K562 (cell line): ENCODE data around the gene TACC3. TPM values are rescaled to one million over a fixed set of nuclear protein-coding genes. Genes with fewer than 3 reads are reported as not detected.

ENCODE experiments used
- ATAC-seq: fragments of 200-7000 bp; cut with Tn5 transposase; 3 replicates; pipeline ENCODE4 v1.9.1; 2020; ENCODE audit warnings: moderate library complexity
- BruUV-seq: library from RNA; stranded (reverse); fragments of 400-500 nt; replicated peaks from 2 replicates; lab custom pipeline; 2021; lab: Mats Ljungman, UMichigan
- CTCF ChIA-PET: fragments of 300-600 bp; formaldehyde crosslinking; extraction: SDS; loops from one replicate; lab custom pipeline; 2021; ENCODE audit warnings: low intra/inter-chr PET ratio; lab: Yijun Ruan, JAX
- POLR2A ChIA-PET: fragments of 300-600, 350-650 bp; sonication (Branson Sonifier 250); formaldehyde crosslinking; extraction: SDS; loops from one replicate; lab custom pipeline; 2021; ENCODE audit warnings: antibody characterized with exemption, inconsistent platforms; lab: Yijun Ruan, JAX
- DNase-seq, 4 experiments: peaks; one replicate each; pipeline versions ENCODE4 v3.0.0 to v3.0.0-alpha.2; 2011 to 2018; ENCODE audit warnings: low spot score in 3 of 4, mixed read lengths in 3 of 4; ENCODE audit errors: extremely low read depth in 1 of 4
- FAIRE-seq: peaks from 2 replicates; lab custom pipeline; 2011; peaks lifted over from hg19 to GRCh38; lab: Jason Lieb, UNC
- H2AFZ ChIP-seq: 2 replicates; pipeline ENCODE4 v1.6.0; 2011; ENCODE audit warnings: low read depth, low read length, control low read depth, inconsistent platforms
- H3K27ac ChIP-seq: fragments of 200-600 bp; 3 replicates; pipeline ENCODE4 v1.8.0; 2011; ENCODE audit warnings: low read depth, mild to moderate bottlenecking, control low read depth, inconsistent platforms, low read length, moderate library complexity, mixed read lengths; ENCODE audit errors: extremely low read depth
- H3K27me3 ChIP-seq, 2 experiments: fragments of 300-600 bp in 1 of 2; 2 replicates in 1 of 2; 3 replicates in 1 of 2; pipeline versions ENCODE4 v1.6.0 to v1.8.0; 2011; ENCODE audit warnings: inconsistent platforms in 2 of 2, low read length in 2 of 2, mild to moderate bottlenecking in 1 of 2, mixed read lengths in 1 of 2, moderate library complexity in 1 of 2; ENCODE audit not compliant: control insufficient read depth in 2 of 2, insufficient read depth in 2 of 2
- H3K36me3 ChIP-seq: fragments of 300-600 bp; 3 replicates; pipeline ENCODE4 v1.8.0; 2011; ENCODE audit warnings: mild to moderate bottlenecking, low read length, inconsistent platforms; ENCODE audit not compliant: control insufficient read depth, insufficient read depth
- H3K4me1 ChIP-seq, 2 experiments: fragments of 200-600 bp in 1 of 2; replicated peaks in 1 of 2; 2 replicates in 1 of 2; 3 replicates in 1 of 2; pipeline versions ENCODE4 v1.5.1 to v1.8.0; 2011; ENCODE audit warnings: inconsistent platforms in 2 of 2, low read length in 2 of 2, mild to moderate bottlenecking in 1 of 2, mixed read lengths in 1 of 2, moderate library complexity in 1 of 2; ENCODE audit not compliant: control insufficient read depth in 2 of 2, insufficient read depth in 2 of 2
- H3K4me2 ChIP-seq: 2 replicates; pipeline ENCODE4 v1.6.1; 2011; ENCODE audit warnings: low read length, control low read depth, inconsistent platforms, mixed read lengths; ENCODE audit not compliant: insufficient read depth
- H3K4me3 ChIP-seq: fragments of 200-600 bp; sonication (generic), shearing (Covaris generic); 2 replicates; pipeline ENCODE4 v1.5.1; 2016; ENCODE audit warnings: control low read depth, inconsistent platforms
- H3K79me2 ChIP-seq: fragments of 200-600 bp; 3 replicates; pipeline ENCODE4 v1.8.0; 2011; ENCODE audit warnings: low read length, inconsistent platforms; ENCODE audit not compliant: control insufficient read depth, insufficient read depth
- H3K9ac ChIP-seq, 2 experiments: 2 replicates each; pipeline versions ENCODE4 v1.6.0 to v1.6.1; 2011; ENCODE audit warnings: low read depth in 2 of 2, low read length in 2 of 2, control low read depth in 1 of 2, inconsistent platforms in 1 of 2, mild to moderate bottlenecking in 1 of 2, mixed read lengths in 1 of 2; ENCODE audit not compliant: insufficient read depth in 1 of 2
- H3K9me1 ChIP-seq: one replicate; pipeline ENCODE4 v1.6.0; 2011; ENCODE audit warnings: inconsistent platforms, mild to moderate bottlenecking, low read length, moderate library complexity; ENCODE audit not compliant: control insufficient read depth, insufficient read depth
- H3K9me3 ChIP-seq: replicated peaks from 2 replicates; pipeline ENCODE4 v1.5.1; 2011; ENCODE audit warnings: low read depth, low read length, inconsistent platforms; ENCODE audit not compliant: control insufficient read depth, insufficient read depth
- H4K20me1 ChIP-seq: replicated peaks from 2 replicates; pipeline ENCODE4 v1.6.1; 2011; ENCODE audit warnings: low read length, inconsistent platforms, mixed read lengths; ENCODE audit not compliant: control insufficient read depth, insufficient read depth
- BRF2 ChIP-seq: IDR thresholded peaks from 3 replicates; pipeline ENCODE4 v1.6.1; 2011; ENCODE audit warnings: borderline replicate concordance, mild to moderate bottlenecking; ENCODE audit not compliant: insufficient read length, insufficient read depth
- ETV6 ChIP-seq, 3 experiments: fragments of 150-350 bp in 1 of 3; sonication (generic) in 1 of 3; formaldehyde crosslinking in 1 of 3; IDR thresholded peaks; 2 replicates each; pipeline versions ENCODE4 v1.6.1 to v1.8.0; 2014 to 2022; ENCODE audit warnings: borderline replicate concordance in 2 of 3, low read depth in 2 of 3, antibody characterized with exemption in 1 of 3, low read length in 1 of 3, mild to moderate bottlenecking in 1 of 3, missing genetic modification reagents in 1 of 3
- GTF2A2 ChIP-seq: IDR thresholded peaks from 2 replicates; pipeline ENCODE4 v1.6.1; 2016; ENCODE audit warnings: mild to moderate bottlenecking, missing genetic modification characterization, missing compliant biosample characterization
- MNT ChIP-seq, 2 experiments: fragments of 450-650 bp; conservative IDR thresholded peaks; 2 replicates each; pipeline ENCODE4 v1.6.1; 2017; ENCODE audit warnings: mild to moderate bottlenecking in 2 of 2, moderate library complexity in 2 of 2
- SAP30 ChIP-seq: fragments of 200-600 bp; sonication (generic); IDR thresholded peaks from 2 replicates; pipeline ENCODE4 v1.6.1; 2012; ENCODE audit warnings: borderline replicate concordance, low read depth, mild to moderate bottlenecking, moderate library complexity, low read length, control low read depth, inconsistent platforms; ENCODE audit not compliant: insufficient read depth, poor library complexity, severe bottlenecking
- WGBS: fragments of 100-300 bp; shearing (Covaris generic); methylation state at CpG from one replicate; pipeline ENCODE4 v1.1.6; 2016; ENCODE audit warnings: low coverage, mixed read lengths; ENCODE audit not compliant: insufficient coverage; ENCODE audit errors: missing lambda C conversion rate; 5-methylcytosine and 5-hydroxymethylcytosine counted together
- in situ Hi-C: fragments of 300-500 bp; cut with MboI; formaldehyde crosslinking; loops from 4 replicates; pipeline ENCODE4 v1.15.0; 2018; ENCODE audit warnings: inconsistent platforms, mixed read lengths
- intact Hi-C: fragments of 100-400 bp; cut with micrococcal nuclease; formaldehyde crosslinking; loops from 2 replicates; pipeline ENCODE4 v1.14.2; 2022
- polyA plus RNA-seq, 8 experiments: library from polyadenylated mRNA; depleted of rRNA in 4 of 8; stranded (reverse) in 5 of 8; unstranded in 3 of 8; fragments of >200 nt; fragmentation: Nextera tagmentation in 2 of 8; fragmentation: Illumina TruSeq in 1 of 8; extraction: Ambion mirVana in 2 of 8; extraction: Trizol in 1 of 8; gene quantifications; 2 replicates each; pipeline versions ENCODE4 v1.2.1 to v1.2.3, GENCODE V29; 2011 to 2014; ENCODE audit warnings: inconsistent platforms in 1 of 8, missing spikeins in 1 of 8
- total RNA-seq, 7 experiments: library from RNA; depleted of rRNA in 6 of 7; stranded (reverse); fragments of >200 nt in 6 of 7; fragmentation: Illumina TruSeq in 2 of 7; extraction: Trizol in 2 of 7; gene quantifications; 2 replicates each; pipeline versions ENCODE4 v1.2.1 to v1.2.3, GENCODE V29; 2011 to 2021; ENCODE audit warnings: low replicate concordance in 1 of 7
- TF ChIP-seq, protein P1 (sequence below): sonication (generic); formaldehyde crosslinking; IDR thresholded peaks from 2 replicates; pipeline ENCODE4 v1.4.0; 2020; ENCODE audit warnings: mild to moderate bottlenecking, missing genetic modification reagents

Gene TACC3
- total and polyA plus RNA-seq, 9 of the 15 experiments (the other 6 are each of a cell fraction or from before 2014, with no cell fraction given): 1.9 to 122 (median 55.6) TPM

DNA sequence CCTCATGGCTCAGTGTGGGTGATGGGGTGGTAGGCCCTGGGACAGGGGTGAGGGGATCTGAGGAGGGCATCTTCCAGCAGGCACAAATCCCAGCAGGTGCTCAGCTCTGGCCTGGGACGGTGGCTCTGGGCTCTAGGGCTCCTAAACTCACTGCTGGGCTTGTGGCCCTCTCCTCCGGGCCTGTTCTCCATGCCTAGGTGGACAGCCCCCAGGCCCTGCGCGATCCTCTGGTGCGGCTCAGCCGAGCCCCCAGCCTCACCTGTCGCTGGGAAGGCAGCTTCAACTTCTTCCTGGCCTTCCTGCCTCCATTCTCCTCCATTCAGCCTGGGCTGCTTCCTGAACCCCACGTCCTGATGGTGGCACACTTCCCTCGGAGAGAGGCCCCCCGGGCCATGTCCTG is 52.4 kb downstream of the TACC3 start:
- Histone ChIP-seq H3K27ac (no peak overlapping the region), H3K9me1 (no peaks in the 10 kb centered on the region), H3K36me3 (no peaks in the 10 kb centered on the region), H3K4me3 (no peak overlapping the region), H4K20me1 (no peaks in the 10 kb centered on the region), H2AFZ (no peak overlapping the region), H3K9ac (no peak overlapping the region), H3K79me2 (no peaks in the 10 kb centered on the region), H3K4me2 (no peak overlapping the region), H3K4me1 (peaks cover 0 to 92% of the 10 kb centered on the region in 2 experiments; a peak in 4 of 5 replicates), H3K9me3 (no peaks in the 10 kb centered on the region), H3K27me3 (no peaks in the 10 kb centered on the region)
- no TSS peak for BruUV-seq
- DNase-seq (no peak), FAIRE-seq (no peak), ATAC-seq (no peak)
- ChIA-PET POLR2A (interaction anchor here (0.7 to 2.7 kb wide), 4 partner anchors 8 to 42 kb away, joined by 3 to 11 read pairs (median 6); partner anchors contain the start of gene FGFR3), CTCF (no interaction called here)
- intact Hi-C loops: no loop called here
- WGBS: 52% methylated on average over 10 of the region's 10 CpGs
- in situ Hi-C loops: no loop called here
- TF ChIP-seq BRF2: no peak
- no peak for TF ChIP-seq ETV6 (IDR thresholded peaks at IDR 0.05; ENCODE audit: borderline replicate concordance in 1 of 2, low read depth in 2 of 2, low read length in 1 of 2)
- TF ChIP-seq ETV6 (CRISPR knock-in tag; IDR thresholded peaks at IDR 0.05; ENCODE audit: borderline replicate concordance): no peak
- no peak for TF ChIP-seq MNT (conservative IDR thresholded peaks at IDR 0.05)
- no peak for TF ChIP-seq GTF2A2
- TF ChIP-seq, protein P1, sequence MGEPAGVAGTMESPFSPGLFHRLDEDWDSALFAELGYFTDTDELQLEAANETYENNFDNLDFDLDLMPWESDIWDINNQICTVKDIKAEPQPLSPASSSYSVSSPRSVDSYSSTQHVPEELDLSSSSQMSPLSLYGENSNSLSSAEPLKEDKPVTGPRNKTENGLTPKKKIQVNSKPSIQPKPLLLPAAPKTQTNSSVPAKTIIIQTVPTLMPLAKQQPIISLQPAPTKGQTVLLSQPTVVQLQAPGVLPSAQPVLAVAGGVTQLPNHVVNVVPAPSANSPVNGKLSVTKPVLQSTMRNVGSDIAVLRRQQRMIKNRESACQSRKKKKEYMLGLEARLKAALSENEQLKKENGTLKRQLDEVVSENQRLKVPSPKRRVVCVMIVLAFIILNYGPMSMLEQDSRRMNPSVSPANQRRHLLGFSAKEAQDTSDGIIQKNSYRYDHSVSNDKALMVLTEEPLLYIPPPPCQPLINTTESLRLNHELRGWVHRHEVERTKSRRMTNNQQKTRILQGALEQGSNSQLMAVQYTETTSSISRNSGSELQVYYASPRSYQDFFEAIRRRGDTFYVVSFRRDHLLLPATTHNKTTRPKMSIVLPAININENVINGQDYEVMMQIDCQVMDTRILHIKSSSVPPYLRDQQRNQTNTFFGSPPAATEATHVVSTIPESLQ (CRISPR knock-in tag): no peak
- no peak for TF ChIP-seq SAP30
